ENCODE measurements around the gene GATD1. TPM values are rescaled to one million over a fixed set of nuclear protein-coding genes. Genes with fewer than 3 reads are reported as not detected.

The GATD1 gene
- total and polyA plus RNA-seq, 10 of the 15 experiments (the other 5 are each of a cell fraction or from before 2014, with no cell fraction given) = 1.2 to 92.6 (median 22.3) TPM

DNA sequence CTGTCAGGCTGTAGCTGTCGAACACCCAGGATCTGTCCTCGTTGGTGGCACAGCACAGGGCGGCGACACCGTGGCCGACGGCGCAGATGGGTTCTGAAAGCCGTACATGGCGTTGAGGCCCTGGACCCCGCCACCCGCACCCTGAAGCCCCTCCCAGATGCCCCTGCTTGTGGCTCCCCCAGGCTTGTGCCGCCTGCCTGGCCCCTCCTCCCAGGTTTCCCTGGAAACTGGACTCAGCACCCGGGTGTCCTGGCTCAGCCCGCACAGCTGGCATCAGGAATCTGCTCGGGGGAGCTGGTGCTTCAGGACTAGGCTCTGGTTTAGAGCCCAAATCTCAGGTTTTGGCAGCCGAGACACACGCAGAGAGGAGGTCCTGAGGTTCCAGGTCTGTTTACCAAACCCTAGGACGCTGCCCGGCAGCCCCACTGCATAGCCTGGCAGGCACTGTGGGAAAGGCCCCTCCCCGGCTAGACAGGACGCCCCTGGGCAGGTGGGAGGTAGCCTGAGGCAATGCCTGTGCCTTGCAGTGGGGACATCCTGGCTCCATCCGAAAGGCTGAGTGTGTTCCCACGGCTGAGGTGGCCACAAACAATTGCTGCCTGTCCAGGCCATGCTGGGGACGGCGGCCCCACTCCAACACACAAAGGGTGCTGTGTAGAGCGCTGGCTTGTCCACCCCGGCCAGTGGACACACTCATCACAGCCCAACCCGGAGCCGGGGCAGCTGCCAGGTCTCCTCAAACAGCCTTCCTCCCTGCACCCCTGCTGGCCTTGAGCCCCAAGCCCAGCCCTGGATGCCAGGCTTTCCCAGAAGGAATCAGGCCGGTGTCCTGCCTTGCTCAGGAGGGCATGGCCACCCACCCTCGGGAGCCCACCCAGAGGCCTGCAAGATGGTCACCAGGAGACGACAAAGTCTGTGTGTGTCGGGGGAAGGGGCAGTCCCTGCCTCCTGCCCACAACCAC is 4.6 kb downstream of the GATD1 start:
- RAD21 ChIA-PET (ENCODE audit: unreplicated experiment) = no interaction called here
- no peak overlapping the region for H3K4me2 ChIP-seq (ENCODE audit: control insufficient read depth, insufficient read depth)
- TF ChIP-seq, protein P1, sequence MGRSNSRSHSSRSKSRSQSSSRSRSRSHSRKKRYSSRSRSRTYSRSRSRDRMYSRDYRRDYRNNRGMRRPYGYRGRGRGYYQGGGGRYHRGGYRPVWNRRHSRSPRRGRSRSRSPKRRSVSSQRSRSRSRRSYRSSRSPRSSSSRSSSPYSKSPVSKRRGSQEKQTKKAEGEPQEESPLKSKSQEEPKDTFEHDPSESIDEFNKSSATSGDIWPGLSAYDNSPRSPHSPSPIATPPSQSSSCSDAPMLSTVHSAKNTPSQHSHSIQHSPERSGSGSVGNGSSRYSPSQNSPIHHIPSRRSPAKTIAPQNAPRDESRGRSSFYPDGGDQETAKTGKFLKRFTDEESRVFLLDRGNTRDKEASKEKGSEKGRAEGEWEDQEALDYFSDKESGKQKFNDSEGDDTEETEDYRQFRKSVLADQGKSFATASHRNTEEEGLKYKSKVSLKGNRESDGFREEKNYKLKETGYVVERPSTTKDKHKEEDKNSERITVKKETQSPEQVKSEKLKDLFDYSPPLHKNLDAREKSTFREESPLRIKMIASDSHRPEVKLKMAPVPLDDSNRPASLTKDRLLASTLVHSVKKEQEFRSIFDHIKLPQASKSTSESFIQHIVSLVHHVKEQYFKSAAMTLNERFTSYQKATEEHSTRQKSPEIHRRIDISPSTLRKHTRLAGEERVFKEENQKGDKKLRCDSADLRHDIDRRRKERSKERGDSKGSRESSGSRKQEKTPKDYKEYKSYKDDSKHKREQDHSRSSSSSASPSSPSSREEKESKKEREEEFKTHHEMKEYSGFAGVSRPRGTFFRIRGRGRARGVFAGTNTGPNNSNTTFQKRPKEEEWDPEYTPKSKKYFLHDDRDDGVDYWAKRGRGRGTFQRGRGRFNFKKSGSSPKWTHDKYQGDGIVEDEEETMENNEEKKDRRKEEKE (IDR thresholded peaks at IDR 0.05) = no peak
- peak; percentile 30; the same call in 1 of the 2 replicates for TF ChIP-seq POLR2A (IDR thresholded peaks at IDR 0.05; ENCODE audit: low read depth, low read length)
- TF ChIP-seq CBX5 (IDR thresholded peaks at IDR 0.05; ENCODE audit: low read depth) = no peak
- in situ Hi-C loops (cut with MboI) (no loop called here), intact Hi-C loops (cut with micrococcal nuclease; ENCODE audit: unreplicated experiment) (no loop called here)
- POLR2A ChIA-PET = no interaction called here
- CTCF ChIA-PET = no interaction called here
- no peaks in the 10 kb centered on the region for H4K20me1 ChIP-seq (ENCODE audit: control insufficient read depth, insufficient read depth)
- 93% methylated on average over 24 of the region's 34 CpGs for WGBS (ENCODE audit: insufficient coverage, insufficient replicate concordance, low lambda C conversion rate, missing lambda C conversion rate)
- H2AFZ ChIP-seq (ENCODE audit: control insufficient read depth, low read depth, low read length) = no peak overlapping the region
- H3K9ac ChIP-seq (ENCODE audit: control insufficient read depth, insufficient read depth, low read length) = no peak overlapping the region
- H3K9me3 ChIP-seq (replicated peaks; ENCODE audit: control insufficient read depth, insufficient read depth, low read length) = no peaks in the 10 kb centered on the region
- FAIRE-seq (no peak), DNase-seq (ENCODE audit: low read depth, low spot score) (no peak), ATAC-seq (no peak)
- no TSS peak for BruUV-seq (replicated peaks)
- H3K4me1 ChIP-seq (ENCODE audit: control insufficient read depth, insufficient read depth, low read length) = peaks cover 7% of the 10 kb centered on the region
- SMC1A ChIA-PET (ENCODE audit: uncharacterized antibody, unreplicated experiment) = no interaction called here
- no peak overlapping the region for H3K27ac ChIP-seq (ENCODE audit: control insufficient read depth, insufficient read depth)
- H3K4me3 ChIP-seq = no peak overlapping the region
- H3K79me2 ChIP-seq (ENCODE audit: control insufficient read depth, insufficient read depth, low read length) = peaks cover 34% of the 10 kb centered on the region
- H3K36me3 ChIP-seq (ENCODE audit: control insufficient read depth in 2 of 2, insufficient read depth in 2 of 2, low read length in 1 of 2) = peaks cover 0 to 27% of the 10 kb centered on the region in 2 experiments; a peak in 3 of 4 replicates
- no peaks in the 10 kb centered on the region for H3K27me3 ChIP-seq (replicated peaks in 1 of 2; ENCODE audit: control insufficient read depth in 2 of 2, insufficient read depth in 2 of 2, low read length in 1 of 2)

All from GM12878 (cell line).